ENCODE results near the gene HOMER2. TPM values are rescaled to one million over a fixed set of nuclear protein-coding genes. Genes with fewer than 3 reads are reported as not detected.
"Not testable (repeated sequence)": the region's sequence is repeated elsewhere in the genome, so short reads cannot be mapped to it uniquely, and the experiment has no call there.

Gene HOMER2
- total RNA-seq, result 3.7 TPM

GRCh38 chr15:82952158-82953081, at the start of gene HOMER2:
Gene HOMER2, minus strand, starts transcription at chr15:82952720. Its CDS starts 185 bp downstream, at chr15:82952535.
- peaks cover 19% of the 10 kb centered on the region for H3K4me1 ChIP-seq (ENCODE audit: insufficient read depth, low read length)
- H3K4me3 ChIP-seq (ENCODE audit: low read length), result peak within 1 kb of the TSS; percentile 32
- peaks cover 14% of the 10 kb centered on the region for H3K27me3 ChIP-seq (ENCODE audit: insufficient read depth, low read length)
- H3K9me3 ChIP-seq (ENCODE audit: low read depth, low read length), result no peaks in the 10 kb centered on the region

DNA sequence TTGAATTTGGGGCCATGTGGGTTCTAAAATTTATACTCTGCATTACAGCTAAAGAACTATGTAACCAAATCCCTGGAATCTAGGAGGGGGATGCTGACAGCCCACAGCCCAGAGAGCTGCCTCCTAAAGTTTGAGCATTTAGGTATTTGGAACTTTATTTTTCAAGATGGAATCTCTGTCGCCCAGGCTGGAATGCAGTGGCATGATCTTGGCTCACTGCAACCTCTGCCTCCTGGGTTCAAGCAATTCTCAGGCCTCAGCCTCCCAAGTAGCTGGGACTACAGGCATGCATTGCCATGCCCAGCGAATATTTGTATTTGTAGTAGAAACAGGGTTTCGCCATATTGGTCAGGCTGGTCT, 48.1 kb upstream of the HOMER2 start:
- not testable (repeated sequence) for H3K4me1 ChIP-seq (ENCODE audit: insufficient read depth, low read length); H3K4me3 ChIP-seq (ENCODE audit: low read length); H3K27me3 ChIP-seq (ENCODE audit: insufficient read depth, low read length); H3K9me3 ChIP-seq (ENCODE audit: low read depth, low read length)

GRCh38 chr15:82999905-83000671, 47.6 kb upstream of the HOMER2 start:
- Histone ChIP-seq H3K27me3 (ENCODE audit: insufficient read depth, low read length) (no peaks in the 10 kb centered on the region), H3K4me1 (ENCODE audit: insufficient read depth, low read length) (peaks cover 7% of the 10 kb centered on the region), H3K9me3 (ENCODE audit: low read depth, low read length) (no peaks in the 10 kb centered on the region), H3K4me3 (ENCODE audit: low read length) (no peak overlapping the region)

- Histone ChIP-seq H3K4me3 (ENCODE audit: low read length) (no peak overlapping the region), H3K4me1 (ENCODE audit: insufficient read depth, low read length) (peaks cover 7% of the 10 kb centered on the region), H3K9me3 (ENCODE audit: low read depth, low read length) (no peaks in the 10 kb centered on the region), H3K27me3 (ENCODE audit: insufficient read depth, low read length) (no peaks in the 10 kb centered on the region)
These were observed 46.9 kb upstream of the HOMER2 start for GRCh38 chr15:82999426-82999825.

DNA sequence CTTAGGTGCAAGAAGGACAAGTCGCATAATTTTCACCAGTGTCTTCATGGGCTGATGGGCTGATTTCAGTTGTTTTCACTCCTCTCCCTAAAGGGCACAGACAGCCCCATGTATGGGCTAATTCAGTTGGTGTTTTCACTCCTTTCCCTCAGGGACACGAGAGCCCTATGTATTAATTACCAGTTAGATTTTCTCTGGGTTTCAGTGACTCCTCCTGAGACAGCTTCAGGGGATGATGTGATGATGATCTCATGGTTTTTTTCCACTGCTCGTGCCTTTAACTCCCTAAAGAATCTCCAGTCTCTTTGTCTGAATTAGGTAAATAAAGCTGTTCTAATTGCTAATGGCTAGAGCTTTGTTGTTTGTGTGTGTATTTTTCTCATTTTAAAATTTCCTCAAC, 43.4 kb upstream of the HOMER2 start:
- H3K9me3 ChIP-seq (ENCODE audit: low read depth, low read length), result no peaks in the 10 kb centered on the region
- H3K4me1 ChIP-seq (ENCODE audit: insufficient read depth, low read length), result peaks cover 7% of the 10 kb centered on the region
- H3K27me3 ChIP-seq (ENCODE audit: insufficient read depth, low read length), result no peaks in the 10 kb centered on the region
- H3K4me3 ChIP-seq (ENCODE audit: low read length), result no peak overlapping the region

DNA sequence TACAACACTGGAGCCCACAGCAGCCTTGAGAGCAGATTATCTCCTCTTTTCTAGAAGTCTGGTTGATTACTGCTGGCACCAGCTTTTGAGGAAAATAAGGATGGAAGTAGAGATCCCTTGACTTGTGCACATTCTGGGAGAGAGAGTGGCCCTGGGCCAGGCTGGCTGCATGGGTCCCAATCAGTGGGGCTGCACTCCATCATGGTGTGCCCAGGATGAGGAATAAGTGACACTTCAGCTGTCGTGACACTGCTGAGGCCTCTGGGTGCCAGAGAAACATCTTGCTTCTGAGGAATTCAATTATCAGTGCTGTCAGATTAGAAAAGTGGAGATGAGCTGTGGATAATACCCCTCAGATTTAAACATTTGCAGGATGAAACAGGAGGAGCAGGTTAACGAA, 42.6 kb upstream of the HOMER2 start:
- H3K27me3 ChIP-seq (ENCODE audit: insufficient read depth, low read length), result no peaks in the 10 kb centered on the region
- no peaks in the 10 kb centered on the region for H3K9me3 ChIP-seq (ENCODE audit: low read depth, low read length)
- peaks cover 4% of the 10 kb centered on the region for H3K4me1 ChIP-seq (ENCODE audit: insufficient read depth, low read length)
- no peak overlapping the region for H3K4me3 ChIP-seq (ENCODE audit: low read length)

GRCh38 chr15:82993144-82993543, 40.6 kb upstream of the HOMER2 start:
- Histone ChIP-seq H3K27me3 (ENCODE audit: insufficient read depth, low read length) (no peaks in the 10 kb centered on the region), H3K9me3 (ENCODE audit: low read depth, low read length) (no peaks in the 10 kb centered on the region), H3K4me3 (ENCODE audit: low read length) (no peak overlapping the region), H3K4me1 (ENCODE audit: insufficient read depth, low read length) (no peaks in the 10 kb centered on the region)

- Histone ChIP-seq H3K27me3 (ENCODE audit: insufficient read depth, low read length) (no peaks in the 10 kb centered on the region), H3K4me3 (ENCODE audit: low read length) (no peak overlapping the region), H3K4me1 (ENCODE audit: insufficient read depth, low read length) (no peaks in the 10 kb centered on the region), H3K9me3 (ENCODE audit: low read depth, low read length) (no peaks in the 10 kb centered on the region)
These were observed 40.0 kb upstream of the HOMER2 start for GRCh38 chr15:82992436-82992998.

- Histone ChIP-seq H3K27me3 (ENCODE audit: insufficient read depth, low read length) (no peaks in the 10 kb centered on the region), H3K9me3 (ENCODE audit: low read depth, low read length) (no peaks in the 10 kb centered on the region), H3K4me1 (ENCODE audit: insufficient read depth, low read length) (peaks cover 18% of the 10 kb centered on the region), H3K4me3 (ENCODE audit: low read length) (peak overlapping the region; percentile 91)
These were observed 33.9 kb upstream of the HOMER2 start for GRCh38 chr15:82986442-82986780.

GRCh38 chr15:82985688-82986441, 33.3 kb upstream of the HOMER2 start, which contains the start of gene RAMAC:
Gene RAMAC, plus strand, starts transcription at chr15:82986210. Its CDS starts 2,809 bp downstream, at chr15:82989019.
- peaks cover 18% of the 10 kb centered on the region for H3K4me1 ChIP-seq (ENCODE audit: insufficient read depth, low read length)
- H3K9me3 ChIP-seq (ENCODE audit: low read depth, low read length), result no peaks in the 10 kb centered on the region
- H3K27me3 ChIP-seq (ENCODE audit: insufficient read depth, low read length), result no peaks in the 10 kb centered on the region
- peak within 1 kb of the TSS; percentile 91 for H3K4me3 ChIP-seq (ENCODE audit: low read length)

GRCh38 chr15:82980981-82981380, 28.5 kb upstream of the HOMER2 start:
- H3K9me3 ChIP-seq (ENCODE audit: low read depth, low read length), result no peaks in the 10 kb centered on the region
- no peak overlapping the region for H3K4me3 ChIP-seq (ENCODE audit: low read length)
- no peaks in the 10 kb centered on the region for H3K27me3 ChIP-seq (ENCODE audit: insufficient read depth, low read length)
- H3K4me1 ChIP-seq (ENCODE audit: insufficient read depth, low read length), result peaks cover 8% of the 10 kb centered on the region

DNA sequence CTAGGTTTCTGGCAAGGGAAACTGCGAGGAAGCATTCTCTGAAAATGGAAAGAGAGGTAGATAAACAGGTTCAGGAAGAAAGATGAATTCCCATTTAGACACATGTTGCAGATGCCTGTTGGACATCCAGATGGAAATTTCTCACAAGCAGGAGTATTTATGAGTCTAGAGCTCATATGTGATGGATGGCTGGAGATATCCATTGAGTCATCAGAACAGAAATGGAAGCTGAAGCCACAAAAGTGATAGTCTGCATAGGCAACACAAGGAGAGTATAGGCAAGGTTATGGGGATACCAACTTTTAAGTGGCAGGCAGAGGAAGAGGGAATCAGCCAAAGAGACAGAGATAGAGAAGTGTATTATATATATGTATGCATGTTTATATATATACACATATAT, 27.2 kb upstream of the HOMER2 start:
- Histone ChIP-seq H3K27me3 (ENCODE audit: insufficient read depth, low read length) (no peaks in the 10 kb centered on the region), H3K4me1 (ENCODE audit: insufficient read depth, low read length) (no peaks in the 10 kb centered on the region), H3K9me3 (ENCODE audit: low read depth, low read length) (no peaks in the 10 kb centered on the region), H3K4me3 (ENCODE audit: low read length) (no peak overlapping the region)

DNA sequence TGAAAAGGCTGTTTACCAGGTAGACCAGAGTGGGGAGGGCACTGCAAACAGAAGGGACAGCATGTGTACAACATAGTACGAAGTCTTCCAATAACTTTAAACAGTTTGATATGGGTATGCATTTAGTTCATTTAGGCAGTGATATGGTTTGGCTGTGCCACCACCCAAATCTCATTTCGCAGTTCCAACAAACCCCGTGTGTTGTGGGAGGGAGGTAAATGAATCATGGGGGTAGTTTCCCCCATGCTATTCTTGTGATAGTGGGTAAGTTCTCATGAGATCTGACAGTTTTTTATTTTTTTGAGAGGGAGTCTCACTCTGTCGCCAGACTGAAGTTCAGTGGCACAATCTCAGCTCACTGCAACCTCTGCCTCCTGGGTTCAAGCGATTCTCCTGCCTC, 25.9 kb upstream of the HOMER2 start:
- Histone ChIP-seq H3K4me3 (ENCODE audit: low read length) (no peak overlapping the region), H3K27me3 (ENCODE audit: insufficient read depth, low read length) (no peaks in the 10 kb centered on the region), H3K9me3 (ENCODE audit: low read depth, low read length) (no peaks in the 10 kb centered on the region), H3K4me1 (ENCODE audit: insufficient read depth, low read length) (no peaks in the 10 kb centered on the region)

GRCh38 chr15:82977076-82977475, 24.6 kb upstream of the HOMER2 start:
- no peaks in the 10 kb centered on the region for H3K4me1 ChIP-seq (ENCODE audit: insufficient read depth, low read length)
- no peak overlapping the region for H3K4me3 ChIP-seq (ENCODE audit: low read length)
- H3K9me3 ChIP-seq (ENCODE audit: low read depth, low read length), result no peaks in the 10 kb centered on the region
- no peaks in the 10 kb centered on the region for H3K27me3 ChIP-seq (ENCODE audit: insufficient read depth, low read length)

GRCh38 chr15:82972990-82973389, 20.5 kb upstream of the HOMER2 start:
- H3K9me3 ChIP-seq (ENCODE audit: low read depth, low read length), result no peaks in the 10 kb centered on the region
- no peaks in the 10 kb centered on the region for H3K27me3 ChIP-seq (ENCODE audit: insufficient read depth, low read length)
- peaks cover 4% of the 10 kb centered on the region for H3K4me1 ChIP-seq (ENCODE audit: insufficient read depth, low read length)
- H3K4me3 ChIP-seq (ENCODE audit: low read length), result no peak overlapping the region

Measured in mononuclear cell (primary cell).